SU-DHL-6 (cell line): ENCODE results near the gene ELF4.

ENCODE experiments used
- EZH2phosphoT487 ChIP-seq: fragments of 200-600 bp; sonication (generic), shearing (Covaris generic); conservative IDR thresholded peaks from 2 replicates; pipeline ENCODE4 v1.6.1; 2018; ENCODE audit warnings: mild to moderate bottlenecking, antibody characterized with exemption, low read length, moderate library complexity, mixed read lengths
- TF ChIP-seq, protein P1 (sequence below): fragments of 200-600 bp; sonication (generic); IDR thresholded peaks from one replicate; pipeline ENCODE4 v1.5.1; 2017; ENCODE audit warnings: antibody characterized with exemption, mild to moderate bottlenecking, low read length, moderate library complexity; ENCODE audit not compliant: insufficient read depth, poor library complexity, severe bottlenecking

DNA sequence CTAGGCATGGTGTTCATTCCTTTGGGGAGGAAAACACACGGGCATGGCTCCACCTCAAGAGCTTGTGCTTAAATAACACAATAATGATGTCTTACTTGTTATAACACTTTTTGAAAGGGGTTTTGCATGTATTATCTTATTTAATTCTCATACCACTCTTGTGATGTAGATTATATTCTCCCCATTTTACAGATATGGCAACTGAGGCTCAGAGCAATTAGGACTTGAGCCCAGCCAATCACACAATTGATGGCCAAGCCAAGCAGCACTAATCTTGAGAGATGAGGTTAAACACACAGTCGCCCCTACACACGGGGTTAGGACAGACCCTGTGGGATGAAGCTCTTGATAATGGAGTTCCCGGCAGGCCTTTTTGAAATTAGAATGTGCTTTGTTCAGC is 82.7 kb downstream of the ELF4 start:
- TF ChIP-seq, protein P1, sequence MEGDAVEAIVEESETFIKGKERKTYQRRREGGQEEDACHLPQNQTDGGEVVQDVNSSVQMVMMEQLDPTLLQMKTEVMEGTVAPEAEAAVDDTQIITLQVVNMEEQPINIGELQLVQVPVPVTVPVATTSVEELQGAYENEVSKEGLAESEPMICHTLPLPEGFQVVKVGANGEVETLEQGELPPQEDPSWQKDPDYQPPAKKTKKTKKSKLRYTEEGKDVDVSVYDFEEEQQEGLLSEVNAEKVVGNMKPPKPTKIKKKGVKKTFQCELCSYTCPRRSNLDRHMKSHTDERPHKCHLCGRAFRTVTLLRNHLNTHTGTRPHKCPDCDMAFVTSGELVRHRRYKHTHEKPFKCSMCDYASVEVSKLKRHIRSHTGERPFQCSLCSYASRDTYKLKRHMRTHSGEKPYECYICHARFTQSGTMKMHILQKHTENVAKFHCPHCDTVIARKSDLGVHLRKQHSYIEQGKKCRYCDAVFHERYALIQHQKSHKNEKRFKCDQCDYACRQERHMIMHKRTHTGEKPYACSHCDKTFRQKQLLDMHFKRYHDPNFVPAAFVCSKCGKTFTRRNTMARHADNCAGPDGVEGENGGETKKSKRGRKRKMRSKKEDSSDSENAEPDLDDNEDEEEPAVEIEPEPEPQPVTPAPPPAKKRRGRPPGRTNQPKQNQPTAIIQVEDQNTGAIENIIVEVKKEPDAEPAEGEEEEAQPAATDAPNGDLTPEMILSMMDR, result no peak
- no peak for TF ChIP-seq EZH2phosphoT487
